Mucosa of descending colon (tissue), 3 donors: ENCODE measurements around the gene CPNE5. TPM values are rescaled to one million over a fixed set of nuclear protein-coding genes. Genes with fewer than 3 reads are reported as not detected.

Experiments used
- ATAC-seq: fragments of 200-7000 bp; cut with Tn5 transposase; one replicate; pipeline ENCODE4 v1.9.1; 2020; ENCODE audit warnings: mild to moderate bottlenecking, moderate library complexity
- DNase-seq, 3 donors: peaks; one replicate each; pipeline ENCODE4 v3.0.0-alpha.2; 2020
- H3K36me3 ChIP-seq: fragments of 200-600 bp; one replicate; pipeline ENCODE4 v1.8.0; 2021; ENCODE audit warnings: low read depth, mild to moderate bottlenecking
- H3K4me1 ChIP-seq: fragments of 200-600 bp; one replicate; pipeline ENCODE4 v1.8.0; 2021; ENCODE audit warnings: low read depth, mild to moderate bottlenecking
- H3K4me3 ChIP-seq: fragments of 200-600 bp; one replicate; pipeline ENCODE4 v1.8.0; 2021; ENCODE audit warnings: mild to moderate bottlenecking
- H3K9me3 ChIP-seq: fragments of 200-600 bp; one replicate; pipeline ENCODE4 v1.8.0; 2021; ENCODE audit warnings: mild to moderate bottlenecking
- intact Hi-C, 2 donors: fragments of 100-400 bp; cut with DNase I in 1 of 2; cut with micrococcal nuclease in 1 of 2; formaldehyde crosslinking; loops; one replicate each; pipeline versions ENCODE4 v1.11.0 to v1.11.1; 2022; cut with DNase I, micrococcal nuclease
- total RNA-seq, 3 donors: library from RNA; stranded (reverse); fragmentation: NEBNext Ultra II Directional in 2 of 3; extraction: Animal tissue kit (Norgen Biotek cat#: 25700) in 2 of 3; gene quantifications; one replicate each; pipeline versions ENCODE4 v1.2.1 to v1.2.4, GENCODE V29; 2021 to 2023
- TF ChIP-seq, protein P1 (sequence below): fragments of 200-600 bp; IDR thresholded peaks from one replicate; pipeline ENCODE4 v1.8.0; 2022; ENCODE audit warnings: antibody characterized with exemption, mild to moderate bottlenecking
- donor health status: DM: no; HTN: no; CAD: no; lungs with moderate emphysema.
- donor health status: DM: no; HTN: no; CAD: no.
- donor health status: DM: no; HTN: yes; CAD: no.

The CPNE5 gene
- total RNA-seq, 3 donors from 2014 or later: 4.7 to 15.2 (median 6.1) TPM

DNA sequence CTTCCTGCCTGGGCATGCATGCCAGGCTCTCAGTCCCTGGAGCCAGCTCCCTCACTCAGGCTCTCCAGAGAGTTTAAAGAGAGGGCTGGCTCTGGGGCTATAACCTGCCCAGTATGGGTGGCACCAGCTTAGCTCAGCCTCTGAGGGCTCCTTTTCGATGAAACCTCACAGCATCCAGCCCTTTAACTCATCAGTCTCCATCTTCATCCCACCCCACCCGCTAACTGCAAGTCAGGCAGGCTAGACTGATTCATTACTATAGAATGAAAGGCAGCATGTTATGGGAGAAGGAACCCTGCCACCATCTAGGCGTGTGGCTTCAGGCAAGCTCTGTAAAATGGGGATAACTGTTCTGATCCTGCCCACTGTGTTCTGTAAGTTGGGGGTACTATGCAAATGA lies 88.2 kb downstream of the CPNE5 start:
- Histone ChIP-seq H3K36me3 (no peaks in the 10 kb centered on the region), H3K4me1 (peaks cover 39% of the 10 kb centered on the region), H3K9me3 (peaks cover 6% of the 10 kb centered on the region), H3K4me3 (no peak overlapping the region)
- no peak for ATAC-seq
- intact Hi-C loops: no loop called here
- TF ChIP-seq, protein P1, sequence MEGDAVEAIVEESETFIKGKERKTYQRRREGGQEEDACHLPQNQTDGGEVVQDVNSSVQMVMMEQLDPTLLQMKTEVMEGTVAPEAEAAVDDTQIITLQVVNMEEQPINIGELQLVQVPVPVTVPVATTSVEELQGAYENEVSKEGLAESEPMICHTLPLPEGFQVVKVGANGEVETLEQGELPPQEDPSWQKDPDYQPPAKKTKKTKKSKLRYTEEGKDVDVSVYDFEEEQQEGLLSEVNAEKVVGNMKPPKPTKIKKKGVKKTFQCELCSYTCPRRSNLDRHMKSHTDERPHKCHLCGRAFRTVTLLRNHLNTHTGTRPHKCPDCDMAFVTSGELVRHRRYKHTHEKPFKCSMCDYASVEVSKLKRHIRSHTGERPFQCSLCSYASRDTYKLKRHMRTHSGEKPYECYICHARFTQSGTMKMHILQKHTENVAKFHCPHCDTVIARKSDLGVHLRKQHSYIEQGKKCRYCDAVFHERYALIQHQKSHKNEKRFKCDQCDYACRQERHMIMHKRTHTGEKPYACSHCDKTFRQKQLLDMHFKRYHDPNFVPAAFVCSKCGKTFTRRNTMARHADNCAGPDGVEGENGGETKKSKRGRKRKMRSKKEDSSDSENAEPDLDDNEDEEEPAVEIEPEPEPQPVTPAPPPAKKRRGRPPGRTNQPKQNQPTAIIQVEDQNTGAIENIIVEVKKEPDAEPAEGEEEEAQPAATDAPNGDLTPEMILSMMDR: no peak
- DNase-seq: no peak

DNA sequence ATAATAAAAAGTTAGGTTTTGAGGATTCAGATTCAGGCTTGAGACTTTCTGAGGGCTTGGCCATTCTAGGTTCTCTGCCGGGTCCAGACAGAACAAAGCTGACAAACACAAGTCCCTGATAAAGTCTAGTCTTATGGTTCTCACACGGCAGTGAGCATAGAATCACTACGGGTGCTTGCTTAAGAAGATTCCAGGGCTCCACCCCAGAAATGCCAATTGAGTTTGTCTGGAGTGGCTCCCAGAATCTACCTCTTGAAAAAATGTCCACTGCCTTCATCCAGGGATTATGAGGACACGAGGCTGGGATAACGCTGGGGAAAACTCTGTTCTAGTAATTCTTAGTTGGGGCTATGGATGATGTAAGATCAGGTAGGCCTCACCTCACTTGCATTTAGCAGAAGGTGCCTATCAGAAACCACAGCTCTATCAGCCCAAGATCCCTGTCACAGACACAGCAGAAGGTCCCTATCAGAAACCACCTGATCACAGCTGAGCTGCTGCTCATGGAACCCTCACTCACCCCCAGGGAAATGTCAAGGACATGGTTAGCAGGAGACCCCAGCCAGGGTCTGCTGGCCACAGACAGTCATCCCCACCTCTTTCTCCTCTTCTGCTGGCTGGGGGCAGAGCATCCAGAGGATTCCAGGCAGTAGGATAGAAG lies 89.3 kb downstream of the CPNE5 start:
- intact Hi-C loops: no loop called here
- Histone ChIP-seq H3K4me3 (no peak overlapping the region), H3K9me3 (peaks cover 6% of the 10 kb centered on the region), H3K36me3 (no peaks in the 10 kb centered on the region), H3K4me1 (peaks cover 28% of the 10 kb centered on the region)
- DNase-seq: no peak
- TF ChIP-seq, protein P1: no peak
- ATAC-seq: no peak

DNA sequence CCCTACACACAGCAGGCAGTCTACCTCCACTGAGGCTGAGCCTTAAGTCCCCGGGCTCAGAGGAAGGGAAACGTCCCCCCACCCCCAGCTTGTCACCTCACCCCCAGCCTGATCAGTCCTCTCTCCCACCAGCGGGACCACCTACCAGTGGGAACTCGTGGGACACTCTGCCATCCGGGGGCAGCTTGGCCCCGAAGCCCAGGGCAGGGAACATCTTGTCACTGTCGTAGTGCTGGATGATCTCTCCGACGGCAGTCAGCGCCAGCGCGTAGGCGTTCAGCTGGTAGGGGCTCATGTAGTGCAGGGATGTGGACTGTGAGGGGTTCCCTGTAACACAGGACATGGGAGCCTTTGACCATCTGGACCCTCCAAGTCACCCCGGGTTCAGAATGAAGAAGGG lies 93.0 kb downstream of the CPNE5 start:
- no peak overlapping the region for H3K4me3 ChIP-seq
- peaks cover 6% of the 10 kb centered on the region for H3K9me3 ChIP-seq
- intact Hi-C loops: no loop called here
- H3K4me1 ChIP-seq: peaks cover 22% of the 10 kb centered on the region
- DNase-seq (peak in 1 of 3 donors; percentile 44), ATAC-seq (no peak)
- H3K36me3 ChIP-seq: no peaks in the 10 kb centered on the region
- TF ChIP-seq, protein P1: no peak

DNA sequence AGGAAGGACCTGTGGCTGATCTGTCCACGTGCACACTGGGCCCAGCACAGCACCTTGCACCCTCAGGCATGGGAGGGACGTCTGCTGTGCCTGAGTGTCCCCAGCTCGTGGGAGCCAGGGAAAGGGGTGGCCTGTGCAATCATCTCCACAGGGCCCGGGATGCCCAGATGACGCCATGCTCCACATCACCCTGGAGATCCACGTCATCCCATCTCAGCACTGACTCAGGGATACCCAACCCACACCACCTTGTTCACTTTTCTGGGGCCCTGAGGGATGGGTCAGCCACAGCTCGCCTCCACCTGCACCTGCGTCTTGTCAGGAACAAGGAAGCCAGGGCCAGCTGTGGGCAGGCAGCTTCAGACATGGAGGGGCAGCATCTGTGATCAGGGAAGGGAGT lies 93.4 kb downstream of the CPNE5 start:
- intact Hi-C loops: no loop called here
- TF ChIP-seq, protein P1: no peak
- Histone ChIP-seq H3K9me3 (peaks cover 6% of the 10 kb centered on the region), H3K4me1 (peaks cover 24% of the 10 kb centered on the region), H3K4me3 (no peak overlapping the region), H3K36me3 (no peaks in the 10 kb centered on the region)
- ATAC-seq (no peak), DNase-seq (peak in 1 of 3 donors; percentile 34)

DNA sequence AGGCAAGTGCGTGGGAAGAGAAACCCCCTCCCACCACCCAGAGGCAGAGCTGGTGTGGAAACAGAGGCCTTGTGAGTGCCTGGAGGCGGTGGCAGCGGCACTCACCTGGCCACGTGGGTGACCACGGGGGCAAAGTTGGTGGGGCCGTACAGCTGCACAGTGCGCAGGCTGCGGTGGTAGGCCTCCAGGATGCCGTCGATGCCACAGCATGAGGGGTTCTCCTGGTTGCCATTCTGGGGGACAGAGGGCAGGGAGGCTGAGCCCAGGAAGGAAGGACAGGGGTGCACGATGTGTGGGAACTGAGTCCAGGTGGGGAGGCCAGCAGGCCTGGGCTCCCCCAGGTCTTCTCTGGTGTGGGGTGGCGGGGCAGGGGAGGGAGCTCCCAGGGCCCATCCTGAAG lies 94.0 kb downstream of the CPNE5 start:
- Histone ChIP-seq H3K9me3 (peaks cover 6% of the 10 kb centered on the region), H3K4me1 (peaks cover 24% of the 10 kb centered on the region), H3K4me3 (no peak overlapping the region), H3K36me3 (no peaks in the 10 kb centered on the region)
- TF ChIP-seq, protein P1: no peak
- ATAC-seq (no peak), DNase-seq (peak in 2 of 3 donors; percentile 34 to 45)
- intact Hi-C loops: no loop called here

DNA sequence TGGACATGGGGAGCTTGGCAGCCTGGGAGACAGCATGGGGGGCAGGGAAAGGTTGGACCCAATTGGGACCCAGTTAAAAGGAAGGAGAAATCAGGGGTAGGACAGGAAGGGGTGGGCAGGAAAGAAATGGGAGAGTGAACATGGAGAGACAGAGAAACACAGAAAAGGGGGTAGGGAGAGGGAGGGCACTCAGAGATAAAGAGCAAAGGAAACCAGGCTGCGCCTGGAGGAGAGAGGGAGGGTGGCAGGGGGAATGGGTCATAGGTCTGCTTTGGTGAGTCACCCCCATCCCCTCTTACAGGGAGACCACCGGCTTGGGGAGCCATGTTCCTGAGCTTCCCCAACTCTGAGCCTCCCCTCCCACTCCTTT lies 95.0 kb downstream of the CPNE5 start:
- intact Hi-C loops: no loop called here
- Histone ChIP-seq H3K4me3 (no peak overlapping the region), H3K36me3 (no peaks in the 10 kb centered on the region), H3K9me3 (peaks cover 6% of the 10 kb centered on the region), H3K4me1 (peaks cover 24% of the 10 kb centered on the region)
- ATAC-seq: peak; percentile 27
- TF ChIP-seq, protein P1: no peak
- peak in 1 of 3 donors; percentile 40 for DNase-seq
